HG03432 (cell line): Measurements from ENCODE around the gene CUL1.

Experiments used
- ATAC-seq: cut with Tn5 transposase; IDR thresholded peaks from one replicate; pipeline ENCODE4 v1.9.1; 2021; ENCODE audit warnings: mild to moderate bottlenecking, moderate library complexity; ENCODE audit not compliant: unreplicated experiment

Gene CUL1

DNA sequence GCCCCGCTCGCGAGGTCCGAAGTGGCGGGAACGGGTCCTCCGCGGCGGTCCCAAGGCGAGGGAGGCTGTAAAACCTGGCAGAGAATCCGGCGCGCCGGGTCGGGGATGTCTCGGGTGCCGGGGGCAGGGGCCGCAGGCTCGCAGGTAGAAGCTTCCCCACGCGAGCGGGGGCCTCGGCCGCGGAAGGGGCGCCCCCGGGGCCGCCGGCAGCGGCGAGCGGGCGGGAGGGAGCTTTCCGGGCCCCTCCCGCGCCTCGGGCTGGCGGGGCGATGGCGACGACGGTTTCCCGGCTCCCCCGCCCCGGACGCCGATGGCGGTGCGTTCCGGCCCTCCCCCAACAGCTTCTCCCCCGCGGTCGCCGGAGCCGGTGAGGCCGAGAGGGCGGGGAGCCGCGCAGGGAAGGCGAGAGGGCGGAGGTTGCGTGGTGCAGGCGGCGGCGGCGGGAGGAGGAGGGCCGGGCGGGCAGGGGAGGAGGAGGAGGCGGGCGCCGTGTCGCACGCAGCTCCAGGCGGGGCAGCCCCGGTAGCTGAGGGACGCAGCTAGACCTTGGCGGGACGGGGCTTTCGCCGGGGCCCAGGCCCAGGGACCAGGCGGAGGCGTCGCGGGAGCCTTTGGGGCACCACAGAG lies at the start of gene CUL1:
Gene CUL1, plus strand, starts transcription at position 507 of the 627 bp plus-strand sequence. CDS start 31,220 bp downstream, outside the sequence.
- ATAC-seq: peak; percentile 79

DNA sequence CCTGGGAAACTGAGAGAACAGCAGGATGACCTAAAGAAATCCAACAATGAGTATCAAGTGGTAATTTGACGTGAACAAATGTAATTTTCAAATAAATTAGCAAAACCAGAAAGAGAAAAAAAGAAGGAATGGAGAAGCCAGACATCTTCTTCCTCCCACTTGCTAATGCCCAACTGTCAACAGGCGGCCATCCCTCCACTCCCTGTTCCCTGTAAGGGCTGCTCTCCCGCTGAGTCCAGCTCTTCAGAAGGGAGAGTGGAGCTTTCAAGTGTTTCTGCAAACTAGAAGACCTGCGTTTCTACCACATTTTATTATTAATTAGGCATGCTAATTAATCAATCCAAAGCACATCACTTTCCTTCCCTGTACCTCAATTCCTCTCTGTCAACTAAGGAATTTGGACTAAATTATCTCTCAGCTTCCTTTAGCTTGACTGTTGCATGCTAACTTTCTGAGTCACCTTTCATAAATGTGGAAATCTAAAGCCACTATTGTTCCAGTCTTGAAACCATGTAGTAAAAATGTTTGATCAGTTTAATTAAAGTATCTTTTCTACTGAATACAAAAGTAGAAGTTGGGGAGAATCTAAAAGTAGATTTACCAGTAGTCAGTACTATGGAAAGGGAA lies 48.4 kb upstream of the CUL1 start:
- no peak for ATAC-seq

DNA sequence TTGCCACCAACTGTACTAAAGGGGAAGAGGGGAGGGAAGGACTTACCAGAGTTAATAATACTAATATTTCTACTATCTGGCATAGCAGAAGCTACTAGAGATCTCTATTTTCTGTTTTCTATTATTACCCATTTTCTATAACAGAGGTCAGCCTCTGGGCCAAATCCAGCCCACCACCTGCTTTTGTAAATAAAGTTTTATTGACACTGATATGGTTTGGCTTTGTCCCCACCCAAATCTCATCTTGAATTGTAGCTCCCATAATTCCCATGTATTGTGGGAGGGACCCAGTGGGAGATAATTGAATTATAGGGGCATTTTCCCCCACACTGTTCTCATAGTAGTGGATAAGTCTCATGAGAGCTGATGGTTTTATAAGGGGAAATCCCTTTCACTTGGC lies 45.9 kb upstream of the CUL1 start:
- no peak for ATAC-seq

DNA sequence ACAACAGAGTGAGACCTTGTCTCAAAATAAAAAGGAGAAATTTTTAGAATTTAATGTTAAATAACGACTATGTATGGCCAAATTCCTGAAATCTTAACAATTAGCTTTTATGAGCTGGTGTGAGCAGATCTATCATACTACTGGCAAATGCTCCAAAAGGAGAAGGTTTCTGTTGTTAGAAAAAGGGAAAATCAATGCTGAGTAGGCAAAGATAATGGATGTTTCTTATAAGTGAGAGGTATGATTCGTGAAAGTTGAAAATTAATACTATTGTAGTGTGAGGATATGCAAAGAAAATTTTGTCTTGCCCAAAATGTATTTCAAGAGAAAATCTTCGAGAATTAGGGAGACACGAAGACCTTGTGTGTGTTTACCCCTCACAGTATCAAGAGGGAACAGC lies 40.8 kb upstream of the CUL1 start:
- ATAC-seq: no peak

DNA sequence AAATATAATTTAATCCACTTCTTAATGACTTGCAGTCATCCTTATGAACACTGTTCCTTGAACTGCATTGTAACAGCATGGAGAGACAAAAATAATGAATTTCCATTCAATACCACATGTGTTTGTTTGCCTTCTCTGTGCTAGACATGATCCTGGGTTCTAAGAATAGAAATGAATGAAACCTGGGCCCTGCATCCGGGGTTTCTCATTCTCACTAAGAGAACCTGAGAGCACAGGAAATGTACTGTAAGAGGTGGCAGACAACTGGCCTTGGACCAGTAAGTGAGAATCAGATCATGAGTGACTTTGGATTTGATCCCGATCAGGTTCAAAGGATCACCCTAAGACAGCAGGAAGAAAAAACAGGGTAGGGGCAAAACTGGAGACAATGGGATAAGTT lies 37.2 kb upstream of the CUL1 start:
- ATAC-seq: no peak

DNA sequence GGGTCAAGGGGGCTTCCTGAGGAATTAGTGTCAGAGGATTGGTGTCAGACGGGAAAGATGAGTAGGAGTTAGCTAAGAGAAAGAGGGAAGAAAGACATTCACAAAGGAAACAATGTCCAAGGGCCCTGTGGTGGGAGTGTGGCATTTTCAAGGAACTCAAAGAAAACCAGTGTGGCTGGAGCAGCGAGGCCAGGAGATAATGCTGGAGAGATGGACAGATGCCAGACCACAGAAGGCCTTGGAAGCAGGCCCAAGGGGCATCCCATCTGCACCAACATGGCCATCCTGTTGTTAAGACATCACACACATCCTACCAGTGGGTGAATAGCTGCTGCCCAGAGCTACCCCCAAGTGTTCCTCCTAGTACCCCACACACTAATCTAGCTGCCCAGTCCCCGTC lies 36.1 kb upstream of the CUL1 start:
- no peak for ATAC-seq

DNA sequence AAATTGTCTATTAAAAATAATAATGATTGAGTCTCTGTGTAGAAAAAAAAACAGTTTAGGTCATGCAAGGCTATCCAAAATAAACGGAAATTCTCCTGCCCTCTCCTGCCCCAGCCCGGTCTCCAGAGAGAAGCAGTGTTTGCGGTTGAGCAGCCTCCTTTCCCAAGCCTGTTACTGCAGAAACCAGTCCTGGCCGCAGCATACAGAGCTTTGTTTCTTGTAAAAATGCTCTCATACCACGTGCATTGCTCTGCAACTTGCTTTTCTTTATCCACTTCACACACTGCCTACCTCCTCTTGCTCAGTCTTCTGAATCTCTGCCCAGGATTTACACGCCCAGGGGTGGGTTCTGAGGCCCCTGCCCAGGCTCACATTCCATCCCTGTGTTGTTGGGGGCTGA lies 34.4 kb upstream of the CUL1 start:
- no peak for ATAC-seq

DNA sequence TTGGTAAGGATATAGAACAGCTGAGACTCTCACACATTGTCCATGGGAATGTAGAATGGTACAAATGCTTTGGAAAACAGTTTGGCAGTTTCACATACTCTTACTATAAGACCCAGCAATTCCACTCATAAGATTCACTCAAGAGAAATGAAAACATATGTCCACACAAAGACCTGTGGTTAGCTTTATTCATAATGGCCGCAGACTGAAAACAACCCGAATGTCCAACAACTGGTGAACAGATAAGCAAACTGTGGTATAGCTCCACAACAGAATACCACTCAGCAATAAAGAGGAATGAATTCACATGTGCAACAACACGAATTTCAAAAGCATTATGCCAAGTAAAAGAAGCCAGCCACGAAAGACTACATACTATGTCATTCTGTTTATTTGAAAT lies 33.5 kb upstream of the CUL1 start:
- ATAC-seq: no peak

DNA sequence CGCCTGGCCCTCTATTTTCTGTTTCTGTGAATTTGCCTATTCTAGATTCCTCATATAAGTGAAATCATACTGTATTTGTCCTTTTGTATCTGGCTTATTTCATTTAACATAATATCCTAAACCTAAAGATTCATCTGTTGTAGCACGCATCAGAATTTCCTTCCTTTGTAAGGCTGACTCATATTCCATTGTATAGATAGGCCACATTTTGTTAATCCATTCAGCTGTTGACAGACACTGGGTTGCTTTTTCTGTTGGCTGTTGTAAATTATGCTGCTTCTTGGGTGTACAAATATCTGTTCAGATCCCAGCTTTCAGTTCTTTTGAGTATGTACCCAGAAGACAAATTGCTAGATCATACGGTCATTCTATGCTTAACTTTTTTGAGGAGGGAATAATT lies 28.8 kb upstream of the CUL1 start:
- no peak for ATAC-seq

DNA sequence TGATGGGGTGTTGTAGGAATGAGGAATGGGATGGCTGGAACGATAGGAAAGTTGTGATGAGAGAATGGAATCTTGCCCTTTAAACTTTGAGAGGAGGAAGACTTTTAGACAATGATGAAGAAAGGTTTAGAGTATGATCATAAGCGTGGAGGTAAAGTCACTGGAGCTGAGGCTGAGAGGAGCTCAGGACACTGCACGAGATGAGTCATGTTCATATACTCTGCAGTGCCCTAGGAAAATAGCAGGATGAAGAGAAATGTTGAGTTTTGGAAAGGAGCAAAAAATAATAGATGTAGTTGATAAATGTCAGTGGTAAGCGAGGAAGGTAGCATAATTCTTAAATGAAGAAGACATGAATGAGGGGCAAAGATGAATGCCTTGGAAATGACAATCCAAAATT lies 28.3 kb upstream of the CUL1 start:
- ATAC-seq: no peak

DNA sequence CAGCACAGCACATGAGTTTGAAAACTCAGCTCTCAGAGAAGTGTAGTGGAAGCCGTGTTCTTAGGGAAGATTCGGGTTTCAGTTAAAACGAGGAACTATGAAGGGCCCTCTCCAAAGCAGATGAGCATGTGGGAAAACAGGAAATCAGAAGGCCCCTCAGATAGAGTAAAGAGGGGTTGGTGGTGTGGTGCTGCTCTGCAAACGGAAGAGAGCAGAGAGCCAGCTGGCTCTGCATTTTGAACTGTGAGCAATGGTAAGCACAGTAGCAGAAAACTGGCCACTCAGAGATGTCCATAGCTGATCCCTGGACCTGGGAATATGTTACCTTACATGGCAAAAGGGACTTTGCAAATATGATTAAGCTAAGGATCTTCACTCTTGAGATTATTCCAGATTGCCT lies 27.9 kb upstream of the CUL1 start:
- no peak for ATAC-seq

DNA sequence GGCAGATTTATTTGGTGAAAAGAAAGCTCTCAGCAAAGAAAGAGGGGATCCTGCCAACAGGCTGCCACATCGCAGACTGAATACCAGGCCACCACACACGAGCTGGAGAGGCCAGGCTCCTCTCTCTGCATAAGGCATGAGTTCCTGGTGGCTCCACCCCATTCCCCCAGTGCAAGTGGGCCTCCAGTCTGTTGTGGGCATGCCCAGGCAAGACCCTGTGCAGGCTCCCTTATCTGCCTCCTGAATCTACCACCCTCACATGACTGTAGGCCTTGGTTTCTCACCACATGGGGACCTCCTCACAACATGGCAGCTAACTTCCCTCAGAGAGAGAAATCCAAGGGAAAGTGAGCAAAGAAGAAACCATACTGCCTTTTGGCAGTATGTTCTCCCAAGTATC lies 26.7 kb upstream of the CUL1 start:
- no peak for ATAC-seq

DNA sequence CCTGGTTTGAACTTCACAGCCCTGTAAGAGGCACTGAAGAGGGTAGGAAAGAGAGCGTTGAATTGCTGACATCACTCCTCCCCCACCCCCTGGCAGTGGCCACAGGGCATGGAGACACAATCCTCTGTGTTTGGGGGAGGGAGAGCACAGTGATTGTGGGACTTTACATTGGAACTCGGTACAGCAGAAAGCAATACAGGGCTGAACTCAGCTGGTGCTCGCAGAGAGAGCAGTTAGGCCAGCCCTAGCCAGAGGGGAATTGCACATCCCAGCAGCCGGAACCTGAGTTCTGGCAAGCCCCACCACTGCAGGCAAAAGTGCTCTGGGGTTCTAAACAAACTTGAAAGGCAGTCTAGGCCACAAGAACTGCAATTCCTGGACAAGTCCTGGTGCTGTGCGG lies 24.0 kb upstream of the CUL1 start:
- ATAC-seq: no peak

DNA sequence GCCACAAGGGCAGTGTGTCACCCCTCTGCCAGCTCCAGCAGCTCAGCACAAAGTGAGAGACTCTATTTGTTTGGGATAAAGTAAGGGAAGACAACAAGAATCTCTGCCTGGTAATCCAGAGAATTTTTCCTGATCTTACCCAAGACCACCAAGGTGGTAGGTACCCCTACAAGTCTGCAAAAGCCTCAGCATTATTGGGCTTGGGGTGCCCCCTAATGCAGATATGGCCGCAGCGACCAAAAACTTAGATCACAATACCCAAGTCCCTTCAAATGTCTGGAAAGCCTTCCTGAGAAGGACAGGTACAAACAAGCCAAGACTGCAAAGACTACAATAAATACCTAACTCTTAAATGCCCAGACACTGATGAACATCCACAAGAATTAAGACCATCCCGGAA lies 22.4 kb upstream of the CUL1 start:
- ATAC-seq: no peak

DNA sequence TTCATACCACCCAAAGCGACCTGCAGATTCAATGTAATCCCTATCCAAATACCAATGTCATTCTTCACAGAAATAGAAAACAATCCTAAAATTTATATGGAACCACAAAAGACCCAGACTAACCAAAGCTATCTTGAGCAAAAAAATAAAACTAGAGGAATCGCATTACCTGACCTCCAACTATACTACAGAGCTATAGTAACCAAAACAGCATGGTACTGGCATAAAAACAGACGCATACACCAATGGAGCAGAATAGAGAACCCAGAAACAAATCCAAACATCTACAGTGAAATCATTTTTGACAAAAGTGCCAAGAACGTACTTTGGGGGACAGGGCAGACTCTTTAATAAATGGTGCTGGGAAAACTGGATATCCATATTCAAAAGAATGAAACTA lies 16.9 kb upstream of the CUL1 start:
- no peak for ATAC-seq

DNA sequence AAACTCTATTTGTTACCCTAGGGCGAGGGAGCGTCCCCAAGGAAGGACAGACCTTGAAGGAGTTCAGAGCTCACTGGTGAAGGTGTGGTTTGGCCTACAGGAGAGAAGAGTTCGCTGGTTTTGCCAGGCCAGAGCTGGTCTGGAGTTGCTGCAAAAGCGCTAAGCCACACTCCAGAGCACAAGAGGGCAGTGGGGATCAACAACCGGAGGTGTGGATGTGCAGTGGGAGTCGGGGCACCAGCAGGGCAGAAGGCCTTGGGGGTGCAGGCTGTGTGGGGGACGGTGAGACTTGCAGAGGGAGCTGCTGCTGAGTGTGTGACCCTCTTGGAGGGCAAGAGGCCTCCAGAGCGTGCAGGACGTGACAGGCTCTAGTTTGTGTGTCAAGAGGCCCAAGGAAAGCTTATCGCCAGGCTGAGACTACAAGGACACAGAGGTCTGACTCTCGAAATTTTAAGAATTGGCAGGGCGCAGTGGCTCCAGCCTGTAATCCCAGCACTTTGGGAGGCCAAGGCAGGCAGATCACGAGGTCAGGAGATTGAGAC lies 14.3 kb upstream of the CUL1 start:
- no peak for ATAC-seq

DNA sequence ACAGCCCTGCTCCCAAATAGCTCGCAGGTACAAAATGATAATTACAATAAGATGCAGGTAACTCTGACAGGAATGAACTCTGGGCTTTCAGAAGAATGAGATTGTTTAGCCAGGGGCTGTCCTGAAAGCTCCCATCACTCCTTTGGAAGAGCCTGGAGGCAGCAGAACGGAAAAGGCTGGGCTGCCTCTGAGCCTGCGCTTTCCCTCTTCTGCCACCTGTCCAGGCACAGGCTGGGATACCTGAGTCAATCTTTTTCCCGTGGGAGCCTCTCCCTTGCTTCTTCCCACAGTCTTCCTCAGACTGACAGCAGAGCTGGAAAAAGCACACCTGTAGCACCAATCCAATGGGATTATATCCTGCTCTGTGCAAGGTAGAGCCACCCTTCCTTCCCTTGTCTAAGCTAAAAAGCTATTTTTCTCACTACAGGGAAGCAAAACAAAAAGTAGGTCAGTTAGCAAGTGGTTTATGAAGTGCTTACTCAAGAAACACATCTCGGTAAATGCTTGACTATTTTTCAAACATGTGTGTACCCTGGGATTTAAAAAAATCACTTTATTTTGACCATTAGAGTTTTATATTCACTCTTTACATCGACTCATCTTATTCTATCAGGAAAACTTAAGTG lies 12.3 kb upstream of the CUL1 start:
- no peak for ATAC-seq

DNA sequence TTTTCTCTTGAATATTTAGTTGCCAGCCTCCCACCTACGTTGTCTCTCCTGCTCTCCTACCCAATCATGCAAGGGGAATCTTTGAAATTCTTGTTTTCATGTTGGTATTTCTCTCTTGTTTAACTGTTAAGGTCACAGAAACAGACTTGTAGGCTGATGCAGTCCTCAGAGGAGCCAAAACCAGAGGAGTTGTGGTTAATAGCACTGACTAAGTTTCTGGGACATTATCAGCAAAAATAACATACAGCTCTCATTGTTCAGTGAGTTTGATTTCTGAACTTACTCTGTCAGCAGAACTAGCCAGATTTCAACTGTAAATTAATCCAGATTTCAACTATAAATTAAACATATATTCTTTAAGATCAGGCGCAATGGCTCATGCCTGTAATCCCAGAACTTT lies 11.1 kb upstream of the CUL1 start:
- no peak for ATAC-seq

DNA sequence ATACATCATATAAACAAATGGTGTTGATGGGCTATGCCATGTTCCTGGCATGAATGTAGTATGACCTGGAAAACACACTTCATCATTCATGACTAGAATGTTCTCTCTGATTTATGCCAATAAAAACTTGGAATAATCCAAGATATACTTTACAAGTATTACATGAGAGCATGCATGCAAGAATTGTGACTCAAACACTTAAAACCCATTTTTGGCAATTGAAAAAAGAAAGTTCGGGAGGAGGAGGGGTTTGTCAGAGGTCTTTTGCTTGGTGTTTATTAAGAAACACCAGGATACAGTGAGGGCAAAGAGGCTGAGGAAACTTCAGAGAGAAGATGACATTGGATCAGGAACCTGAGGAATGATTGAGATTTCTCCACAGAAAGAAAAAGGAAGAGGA lies 10.2 kb upstream of the CUL1 start:
- no peak for ATAC-seq

DNA sequence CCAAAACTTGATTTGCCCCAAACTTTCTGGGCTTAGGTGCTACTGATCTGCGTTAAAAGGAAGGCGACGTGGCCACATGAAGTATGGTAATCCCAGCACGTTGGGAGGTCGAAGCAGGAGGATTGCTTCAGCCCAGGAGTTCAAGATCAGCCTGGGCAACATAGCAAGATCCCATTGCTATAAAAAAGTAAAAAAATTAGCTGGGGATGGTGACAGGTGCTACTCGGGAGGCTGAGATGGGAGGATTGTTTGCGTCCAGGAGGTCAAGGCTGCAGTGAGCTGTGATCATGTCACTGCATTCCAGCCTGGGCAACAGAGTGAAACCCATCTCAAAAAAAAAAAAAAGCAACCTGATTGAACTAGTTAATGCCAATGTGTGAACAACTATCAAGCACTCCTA lies 5.1 kb upstream of the CUL1 start:
- no peak for ATAC-seq

DNA sequence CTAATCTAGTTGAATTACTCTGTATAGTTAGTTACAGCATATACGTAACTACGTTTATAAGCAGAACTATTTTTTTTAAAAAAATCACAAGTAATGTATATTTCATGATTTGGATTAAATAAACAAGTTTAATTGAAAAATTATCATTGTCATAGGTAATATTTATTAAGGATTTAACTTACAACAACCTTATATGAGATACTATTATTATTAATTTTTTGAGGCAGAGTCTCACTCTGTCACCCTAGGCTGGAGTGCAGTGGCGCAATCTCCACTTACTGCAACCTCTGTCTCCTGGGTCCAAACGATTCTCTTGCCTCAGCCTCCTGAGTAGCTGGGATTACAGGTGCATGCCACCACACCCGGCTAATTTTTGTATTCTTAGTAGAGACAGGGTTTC lies 4.1 kb upstream of the CUL1 start:
- ATAC-seq: no peak

DNA sequence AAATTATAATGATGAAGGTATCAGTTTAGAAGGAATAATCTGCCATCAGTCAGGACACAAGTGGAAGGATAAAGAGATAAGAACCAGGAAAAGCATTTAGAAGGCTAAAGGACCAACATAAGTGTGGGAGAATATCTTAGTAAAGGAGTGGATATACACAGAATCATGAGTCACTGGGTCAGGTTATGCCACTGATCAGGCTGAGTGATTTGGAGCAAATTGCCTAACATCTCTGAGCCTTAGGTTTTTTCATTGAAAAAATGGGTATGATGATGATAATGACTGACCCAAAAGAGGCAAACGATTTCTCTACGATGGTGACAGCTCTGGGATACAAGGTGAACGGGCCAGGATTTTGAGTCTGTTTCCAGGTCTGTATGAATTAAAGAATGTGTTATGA lies 2.8 kb upstream of the CUL1 start:
- no peak for ATAC-seq
